ENCODE measurements around the gene SRGN.

DNA sequence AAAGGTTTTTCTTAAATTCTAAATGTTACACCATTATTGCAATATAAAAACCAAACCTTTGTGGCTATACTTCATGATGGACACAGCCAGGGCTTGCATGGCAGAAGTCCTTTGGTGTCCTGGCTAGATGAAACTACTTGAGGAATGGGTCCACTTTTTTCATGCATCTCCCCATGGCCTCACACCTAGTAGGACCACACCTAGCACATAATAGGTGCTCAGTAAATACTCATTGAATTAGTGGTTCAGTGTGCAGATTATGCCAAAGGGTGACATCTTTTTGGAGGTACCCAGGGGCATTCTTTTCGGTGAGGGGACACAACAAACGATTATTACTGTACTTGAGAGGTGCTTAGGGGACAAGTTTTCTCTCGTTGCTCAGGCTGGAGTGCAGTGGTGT is 20.7 kb upstream of the SRGN start:
- TF ChIP-seq, protein P1, sequence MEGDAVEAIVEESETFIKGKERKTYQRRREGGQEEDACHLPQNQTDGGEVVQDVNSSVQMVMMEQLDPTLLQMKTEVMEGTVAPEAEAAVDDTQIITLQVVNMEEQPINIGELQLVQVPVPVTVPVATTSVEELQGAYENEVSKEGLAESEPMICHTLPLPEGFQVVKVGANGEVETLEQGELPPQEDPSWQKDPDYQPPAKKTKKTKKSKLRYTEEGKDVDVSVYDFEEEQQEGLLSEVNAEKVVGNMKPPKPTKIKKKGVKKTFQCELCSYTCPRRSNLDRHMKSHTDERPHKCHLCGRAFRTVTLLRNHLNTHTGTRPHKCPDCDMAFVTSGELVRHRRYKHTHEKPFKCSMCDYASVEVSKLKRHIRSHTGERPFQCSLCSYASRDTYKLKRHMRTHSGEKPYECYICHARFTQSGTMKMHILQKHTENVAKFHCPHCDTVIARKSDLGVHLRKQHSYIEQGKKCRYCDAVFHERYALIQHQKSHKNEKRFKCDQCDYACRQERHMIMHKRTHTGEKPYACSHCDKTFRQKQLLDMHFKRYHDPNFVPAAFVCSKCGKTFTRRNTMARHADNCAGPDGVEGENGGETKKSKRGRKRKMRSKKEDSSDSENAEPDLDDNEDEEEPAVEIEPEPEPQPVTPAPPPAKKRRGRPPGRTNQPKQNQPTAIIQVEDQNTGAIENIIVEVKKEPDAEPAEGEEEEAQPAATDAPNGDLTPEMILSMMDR (IDR thresholded peaks at IDR 0.05): no peak
- TF ChIP-seq POLR2AphosphoS5 (IDR thresholded peaks at IDR 0.05) (no peak), POLR2A (IDR thresholded peaks at IDR 0.05) (no peak), EP300 (IDR thresholded peaks at IDR 0.05) (no peak)

Measured in upper lobe of left lung (tissue), 4 donors.